Activated CD8-positive, alpha-beta memory T cell treated with anti-CD3 and anti-CD28 coated beads for 4 hours (primary cell): ENCODE data around the gene SLC22A23.

Experiments used
- DNase-seq, 2 donors: peaks; one replicate each; pipeline ENCODE4 v3.0.0-alpha.2; 2020; ENCODE audit warnings: low read depth in 2 of 2

The SLC22A23 gene

DNA sequence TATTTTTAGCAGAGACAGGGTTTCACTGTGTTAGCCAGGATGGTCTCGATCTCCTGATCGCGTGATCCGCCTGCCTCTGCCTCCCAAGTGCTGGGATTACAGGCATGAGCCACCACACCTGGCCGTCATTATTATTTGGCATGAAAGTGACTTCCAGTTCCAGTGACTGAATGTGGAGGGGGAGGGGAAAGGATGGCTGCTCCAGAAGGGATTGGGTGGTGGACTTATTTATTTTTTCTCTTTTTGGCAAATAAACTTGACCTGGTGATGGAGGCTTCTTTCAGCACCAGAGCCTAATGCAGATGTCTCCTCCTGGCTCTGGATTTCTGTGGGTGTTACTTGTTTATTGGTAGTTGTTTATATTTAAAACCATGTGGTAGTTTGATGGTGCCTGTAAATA, 16.9 kb upstream of the SLC22A23 start:
- DNase-seq, result no peak

DNA sequence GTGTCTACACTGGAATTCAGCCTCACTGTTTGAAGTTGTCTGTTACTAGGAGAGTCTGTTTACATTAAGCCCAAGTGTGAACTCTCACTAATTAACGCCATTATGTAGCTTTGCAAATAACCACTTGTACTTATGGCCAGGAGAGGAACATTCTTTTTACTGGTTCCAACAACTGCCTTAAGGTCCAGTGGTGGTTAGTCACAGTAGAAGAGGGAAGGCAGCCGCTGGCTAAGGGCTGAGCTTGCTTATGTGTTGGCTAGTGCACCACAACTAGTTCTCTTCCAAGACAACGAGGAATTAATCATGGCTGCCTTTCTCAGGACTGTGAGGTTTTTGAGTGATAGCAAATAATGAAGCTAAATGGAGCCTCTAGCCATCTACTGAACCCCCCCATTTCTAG, 14.9 kb upstream of the SLC22A23 start:
- DNase-seq, result no peak

DNA sequence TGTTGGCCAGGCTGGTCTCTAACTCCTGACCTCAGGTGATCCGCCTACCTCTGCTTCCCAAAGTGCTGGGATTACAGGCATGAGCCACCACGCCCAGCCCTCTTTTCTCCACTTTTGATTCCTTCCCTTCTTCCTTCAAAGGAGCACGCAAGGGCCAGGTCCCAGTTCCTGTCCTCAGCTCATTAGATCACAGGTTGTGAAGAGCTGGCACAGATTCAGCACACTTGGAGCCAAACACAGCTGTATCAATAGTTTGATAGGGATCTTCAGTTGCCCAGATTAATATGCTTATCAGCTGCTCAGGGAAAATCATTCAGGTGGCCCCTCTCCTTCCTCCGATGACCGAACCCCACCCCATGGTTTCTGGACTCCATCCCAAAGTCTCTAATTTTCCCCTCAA, 14.4 kb upstream of the SLC22A23 start:
- DNase-seq, result no peak

DNA sequence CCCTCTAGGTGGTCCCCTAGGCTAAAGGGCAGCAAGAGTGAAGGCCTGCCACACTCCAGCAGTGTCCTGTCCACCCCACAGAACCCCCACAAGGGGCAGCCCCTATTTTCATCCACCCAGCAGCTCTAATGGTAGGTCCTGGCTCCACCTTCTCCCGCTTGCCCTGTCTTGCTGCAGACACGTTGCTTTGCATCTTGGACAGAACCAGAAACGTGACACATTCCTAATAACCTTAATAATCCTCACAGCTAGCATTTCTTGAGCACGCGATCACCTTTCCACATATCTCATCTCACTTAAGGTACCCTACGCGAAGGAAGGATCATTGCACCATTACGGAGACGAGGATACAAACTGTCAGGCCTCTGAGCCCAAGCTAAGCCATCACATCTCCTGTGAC, 11.7 kb upstream of the SLC22A23 start:
- DNase-seq, result no peak

DNA sequence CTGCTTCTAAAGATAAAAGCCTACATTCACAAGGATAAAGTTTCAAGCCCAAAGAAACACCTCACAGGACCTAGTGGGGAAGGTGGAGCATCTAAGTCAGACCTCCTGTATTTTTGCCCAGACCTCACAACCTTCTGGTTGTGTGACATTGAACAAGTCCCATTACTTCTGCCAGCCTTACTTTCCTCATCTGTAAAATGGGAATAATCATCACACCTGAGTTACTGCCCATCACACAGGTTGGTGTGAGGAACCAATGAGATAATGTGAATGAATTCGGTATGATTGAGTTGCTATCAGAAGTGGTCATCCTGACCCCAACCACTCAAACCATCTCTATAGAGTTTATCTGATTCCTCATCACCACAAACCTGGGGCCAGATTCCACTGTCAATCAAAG, 11.1 kb upstream of the SLC22A23 start:
- no peak for DNase-seq

DNA sequence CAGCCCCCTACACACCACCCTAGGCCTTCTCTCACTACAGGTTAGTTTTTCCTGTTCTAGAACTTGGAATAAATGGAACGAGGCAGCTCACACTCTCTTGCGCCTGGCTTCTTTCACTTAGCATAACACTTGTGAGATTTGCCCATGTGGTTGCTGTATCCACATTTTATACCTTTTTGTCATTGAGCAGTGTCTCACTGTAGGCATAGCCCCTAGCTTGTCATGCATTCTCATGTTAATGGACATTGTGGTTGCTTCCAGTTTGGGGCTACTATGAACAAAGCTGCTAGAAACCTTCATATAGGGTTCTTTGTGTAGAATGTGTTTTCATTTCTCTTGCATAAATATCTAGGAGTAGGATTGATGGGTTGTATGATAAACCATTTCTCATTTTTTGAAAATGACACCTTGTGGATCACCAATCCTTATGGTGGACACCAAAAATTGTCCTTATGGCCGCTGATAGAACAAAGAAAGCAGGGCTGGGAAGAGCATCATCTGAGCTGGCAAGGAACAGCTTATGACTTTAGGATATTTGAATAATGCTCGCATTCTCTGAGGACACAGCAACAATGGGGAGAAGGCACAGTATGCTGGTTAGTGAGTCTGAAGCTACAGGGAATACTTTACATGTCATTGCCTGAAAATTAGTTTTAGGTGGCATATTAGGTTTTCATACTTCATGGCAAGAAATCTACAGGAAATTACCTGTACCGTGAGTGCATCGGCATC, 9.8 kb upstream of the SLC22A23 start:
- DNase-seq, result no peak

DNA sequence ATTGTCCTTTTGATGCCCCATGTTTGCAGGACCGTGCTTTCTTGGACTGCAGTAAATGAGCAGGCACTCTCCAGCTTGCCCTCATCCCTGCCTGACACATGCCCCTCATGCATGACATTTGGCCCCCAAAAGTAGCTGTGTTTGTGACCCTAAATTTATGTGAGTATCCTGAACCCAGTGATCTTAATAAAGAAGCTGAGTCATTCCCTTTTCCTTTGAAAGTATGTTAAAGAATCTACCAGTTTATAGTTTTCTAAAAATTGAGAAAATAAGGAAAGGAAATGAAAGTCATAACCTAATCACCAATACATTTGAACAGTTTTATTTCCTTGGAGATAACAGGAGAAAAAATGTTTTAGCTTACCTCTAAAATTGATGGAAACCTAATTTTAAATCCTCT, 3.4 kb upstream of the SLC22A23 start:
- DNase-seq, result no peak

DNA sequence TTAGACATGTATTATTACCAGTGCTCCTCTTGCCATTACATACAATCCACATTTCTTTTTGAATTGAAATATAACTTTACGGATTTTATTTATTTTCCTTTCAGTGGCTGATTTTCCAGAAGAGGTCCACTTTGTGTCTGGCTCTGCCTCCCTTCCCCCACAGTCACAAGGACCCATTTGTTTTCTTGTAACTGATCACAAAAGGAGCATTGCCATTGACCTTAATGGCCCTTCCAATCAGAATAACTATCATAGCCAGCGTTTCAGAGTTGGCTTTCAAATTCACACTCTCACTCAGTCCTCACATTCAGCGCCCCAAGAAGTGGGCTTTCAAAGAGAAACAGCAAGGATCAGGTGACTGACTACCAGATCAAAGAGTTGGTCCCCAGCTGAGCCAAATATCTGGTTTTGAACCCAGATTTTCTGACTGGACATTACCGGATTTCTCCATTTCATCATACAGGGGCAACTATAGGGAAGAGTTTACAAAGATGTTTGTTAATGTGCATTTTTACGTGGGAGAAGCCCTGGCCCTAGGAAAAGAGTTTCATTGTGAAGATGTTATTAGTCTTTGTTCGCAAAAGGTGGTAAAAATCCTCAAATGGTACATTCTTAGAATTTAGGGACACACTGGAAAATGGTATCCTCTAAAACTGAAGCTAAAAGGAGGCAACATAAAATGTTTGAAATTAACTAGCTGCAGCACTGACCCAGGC, 2.0 kb upstream of the SLC22A23 start:
- no peak for DNase-seq

DNA sequence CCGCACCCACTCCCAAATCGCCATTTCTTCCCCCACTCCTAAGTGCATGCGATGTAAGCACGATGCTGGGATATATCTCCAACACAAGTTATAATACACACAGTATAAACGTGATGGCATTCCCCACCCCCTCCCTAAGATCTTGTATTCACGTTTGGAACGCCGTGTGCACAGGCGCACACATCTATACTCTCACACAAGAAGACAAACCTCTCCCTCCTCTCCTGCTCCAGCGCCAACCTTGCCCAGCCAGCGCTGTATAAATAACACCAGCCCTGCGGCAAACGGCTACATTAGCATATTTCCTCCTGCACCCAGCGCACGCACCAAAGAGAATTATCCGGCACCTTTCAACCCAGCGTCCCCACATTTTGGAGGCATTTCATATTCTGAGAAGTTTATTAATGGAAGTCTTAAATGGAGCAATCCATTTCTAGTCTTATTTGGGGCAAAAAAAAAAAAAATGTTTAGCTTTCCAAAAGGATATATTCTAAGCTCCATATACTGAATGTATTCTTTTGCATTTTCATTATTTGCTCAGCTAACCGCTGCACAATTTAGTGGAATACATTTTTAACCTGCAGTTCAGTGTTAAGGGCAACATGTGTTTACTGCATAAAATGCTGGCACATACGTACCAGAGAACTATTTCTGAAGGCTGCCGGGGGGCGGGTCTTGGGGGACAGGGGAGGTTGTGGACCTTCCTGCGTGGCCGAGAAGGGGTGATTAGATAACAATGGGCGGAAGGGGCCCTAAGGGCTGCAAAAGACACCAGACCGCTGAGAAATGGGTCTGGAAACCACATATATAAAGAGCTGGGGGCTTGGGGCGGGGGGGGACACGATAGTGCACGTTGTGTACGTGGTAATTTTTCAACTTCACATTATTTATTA, 1.1 kb upstream of the SLC22A23 start:
- DNase-seq, result no peak

DNA sequence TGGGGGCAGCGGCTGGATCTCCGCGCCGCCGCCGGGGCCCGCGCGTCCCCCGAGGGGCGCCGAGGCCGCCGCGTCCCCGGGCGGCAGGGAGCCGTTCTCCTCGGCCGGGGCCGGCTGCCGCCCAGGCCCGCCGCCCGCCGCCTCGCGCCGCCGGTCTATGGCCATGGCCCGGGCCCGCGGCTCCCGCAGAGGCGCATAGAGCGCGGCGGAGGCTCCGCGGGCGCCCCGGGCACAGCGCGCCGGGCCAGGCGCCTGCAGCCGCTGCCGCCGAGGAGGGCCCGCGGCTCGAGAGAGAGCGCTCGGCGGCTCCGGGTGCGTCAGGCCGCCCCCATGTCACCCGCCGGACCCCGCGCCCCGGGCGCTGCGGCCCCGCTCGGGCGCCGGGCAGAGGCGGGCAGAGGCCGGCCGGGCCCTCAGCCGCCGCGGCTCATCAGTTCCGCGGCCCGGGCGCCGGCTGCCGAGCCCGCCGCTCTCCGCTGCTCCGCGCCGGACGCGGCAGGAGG, 404 bp downstream of the SLC22A23 start:
- no peak for DNase-seq

DNA sequence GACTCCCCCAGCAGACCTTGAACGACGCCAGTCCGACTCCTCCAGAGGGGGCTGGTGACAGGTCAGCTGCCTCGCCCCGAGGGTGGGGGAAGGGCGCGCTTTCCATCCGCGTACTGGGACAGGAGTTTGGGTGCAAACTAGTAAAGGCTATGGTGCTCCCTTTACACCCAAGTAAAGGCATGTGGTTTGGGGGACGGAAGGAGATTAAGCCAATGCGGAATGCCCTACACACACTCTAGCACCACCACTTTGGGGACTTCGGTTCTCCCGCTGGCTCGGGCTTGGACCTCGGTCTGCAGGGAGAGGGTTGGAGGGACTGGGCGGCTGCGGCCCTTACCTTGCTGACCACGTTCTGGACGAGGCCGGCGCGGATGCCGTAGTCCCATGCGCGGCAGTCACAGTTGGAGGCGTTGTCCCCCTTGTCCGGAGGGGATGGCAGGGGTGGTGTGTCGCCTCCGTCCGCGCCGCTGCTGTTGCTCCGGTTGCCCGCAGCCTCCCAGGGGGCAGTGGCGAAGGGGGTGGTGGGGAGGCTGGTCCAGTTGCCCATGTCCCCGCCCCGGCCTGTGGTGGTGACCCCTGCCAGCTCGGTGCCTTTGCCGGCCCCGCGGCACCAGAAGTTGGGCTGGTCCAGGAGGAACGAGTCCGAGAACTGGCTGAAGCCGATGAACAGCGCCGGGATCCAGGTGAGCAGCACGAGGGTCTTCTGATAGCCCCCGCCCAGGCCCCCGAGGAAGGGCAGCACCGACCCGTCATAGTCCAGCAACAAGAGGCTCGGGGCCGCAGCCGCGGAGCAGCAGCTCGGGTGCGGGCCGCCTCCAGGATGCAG, 1.1 kb downstream of the SLC22A23 start:
- no peak for DNase-seq

DNA sequence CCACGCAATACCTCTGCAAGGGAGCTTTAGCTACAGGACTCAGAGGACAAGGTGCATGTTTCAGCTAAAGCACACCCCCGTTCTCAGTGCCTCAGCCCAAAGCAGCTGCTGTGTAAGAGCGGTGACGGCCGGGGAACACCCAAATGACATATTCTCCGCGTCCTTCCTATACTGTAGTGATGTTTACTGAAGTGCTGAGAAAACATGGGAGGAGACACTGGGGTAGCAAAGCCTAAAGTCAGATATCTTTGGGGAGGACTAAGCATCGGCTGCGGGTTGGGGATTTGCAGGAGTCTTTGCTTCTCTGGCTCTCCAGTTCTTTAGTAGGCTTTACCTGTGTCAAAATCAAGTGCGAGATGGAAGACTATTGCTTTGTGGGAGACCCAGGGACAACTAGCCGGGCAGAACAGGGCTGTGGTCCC, 1.7 kb downstream of the SLC22A23 start:
- DNase-seq, result no peak

DNA sequence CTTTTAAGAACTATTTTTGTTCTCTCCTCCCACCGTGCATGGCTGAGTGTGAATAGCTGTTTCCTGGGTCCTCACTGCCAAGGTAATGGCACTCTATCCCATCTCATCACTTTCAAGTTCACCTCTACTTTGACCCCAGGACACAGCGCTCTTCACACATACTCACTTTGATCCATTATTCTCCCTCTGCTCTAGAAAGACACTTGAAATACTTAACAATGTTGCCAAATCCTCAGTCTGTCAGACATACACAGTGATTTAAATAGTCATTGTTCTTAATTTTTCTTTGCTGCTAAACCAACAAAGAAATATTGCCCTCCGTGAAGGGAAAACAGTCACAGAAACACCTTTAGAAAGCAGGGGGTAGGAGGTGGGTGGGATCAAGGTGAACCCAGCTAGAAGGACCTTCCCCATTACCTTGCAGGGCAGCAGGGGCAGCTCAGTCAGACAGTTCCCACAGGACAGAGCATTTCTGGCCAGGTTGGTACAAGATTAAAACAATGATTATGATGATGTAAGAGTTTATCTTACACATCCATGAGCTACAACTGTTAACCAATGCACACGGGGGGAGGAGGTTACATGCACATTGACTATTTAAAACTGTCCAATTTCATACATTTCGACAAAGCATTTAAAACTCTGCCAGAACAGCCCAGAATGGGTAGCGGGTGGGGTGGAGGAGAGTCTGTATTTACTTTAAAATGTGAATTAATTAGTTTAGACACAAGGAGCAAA, 2.4 kb downstream of the SLC22A23 start:
- DNase-seq, result no peak

DNA sequence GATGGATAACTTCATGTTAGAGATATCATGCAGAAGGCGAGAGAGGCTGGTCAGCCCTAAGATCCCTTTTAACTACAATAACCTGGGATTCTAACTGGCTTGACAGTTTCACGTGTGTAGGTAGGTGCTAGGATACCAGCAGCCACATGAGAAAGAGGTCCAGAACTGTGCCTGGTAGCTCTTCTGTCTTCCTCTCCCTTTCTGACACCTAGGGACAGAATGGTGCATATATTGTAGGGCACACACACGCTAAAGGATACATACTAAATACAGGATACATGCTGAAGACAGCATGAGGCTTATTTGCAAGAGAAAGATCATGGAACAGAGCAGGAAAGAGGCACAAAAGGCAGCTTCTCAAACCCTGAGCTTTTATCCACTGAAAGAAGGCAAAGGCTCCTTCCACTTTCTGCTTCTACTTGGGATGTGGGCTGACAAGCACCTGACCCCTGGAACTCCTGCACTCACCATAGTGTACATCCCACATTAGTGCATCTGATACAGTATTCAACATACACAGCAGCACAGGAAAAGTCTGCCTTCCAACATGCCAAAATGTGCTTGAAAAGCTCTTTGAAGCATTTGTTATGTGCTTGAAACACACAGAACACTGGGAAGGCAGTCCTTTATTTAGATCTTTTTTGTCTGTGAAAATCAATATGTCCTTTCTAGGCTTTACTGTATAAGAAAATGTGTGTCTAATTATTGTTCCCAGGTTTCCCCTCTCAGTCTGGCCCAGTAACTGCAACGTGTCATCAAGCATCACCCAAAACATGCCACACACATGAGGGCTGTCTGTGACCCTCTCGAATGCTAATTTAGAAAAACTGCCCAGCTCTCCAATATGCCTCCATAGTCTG, 3.2 kb downstream of the SLC22A23 start:
- DNase-seq, result no peak

DNA sequence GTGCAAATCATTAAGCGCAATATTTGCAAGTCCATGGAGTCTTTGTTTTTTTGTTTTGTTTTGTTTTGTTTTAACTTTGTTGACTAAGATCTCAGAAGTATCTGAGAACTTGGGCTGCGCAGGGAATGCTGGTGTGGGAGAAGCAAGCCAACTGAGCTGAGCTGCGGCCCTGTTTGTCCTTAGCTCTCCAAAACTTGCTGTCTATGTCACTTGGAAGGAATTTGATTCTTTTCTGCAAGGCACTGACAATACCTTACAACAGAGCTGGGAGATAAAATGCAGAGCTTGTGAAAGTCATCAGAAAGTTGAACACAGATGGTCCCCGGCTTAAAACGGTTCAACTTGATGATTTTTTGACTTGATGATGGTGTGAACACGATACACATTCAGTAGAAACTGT, 5.4 kb downstream of the SLC22A23 start:
- DNase-seq, result no peak

DNA sequence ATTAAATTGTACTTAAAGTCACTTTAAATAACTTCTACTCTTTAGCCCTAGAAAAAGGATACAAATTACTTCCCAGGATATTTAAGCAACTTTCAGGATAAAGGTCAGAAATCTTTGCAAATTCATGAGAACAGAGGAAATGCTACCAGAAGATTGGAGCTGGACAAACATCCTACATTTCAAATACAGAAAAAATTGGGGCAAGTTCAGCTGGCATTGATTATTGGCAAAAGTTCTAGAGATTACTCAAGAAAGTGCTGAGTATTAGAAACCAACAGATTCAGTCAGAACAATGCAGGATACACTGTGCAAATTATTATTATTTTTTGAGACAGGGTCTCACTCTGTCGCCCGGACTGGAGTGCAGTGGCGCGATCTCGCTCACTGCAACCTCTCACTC, 6.0 kb downstream of the SLC22A23 start:
- DNase-seq, result no peak

DNA sequence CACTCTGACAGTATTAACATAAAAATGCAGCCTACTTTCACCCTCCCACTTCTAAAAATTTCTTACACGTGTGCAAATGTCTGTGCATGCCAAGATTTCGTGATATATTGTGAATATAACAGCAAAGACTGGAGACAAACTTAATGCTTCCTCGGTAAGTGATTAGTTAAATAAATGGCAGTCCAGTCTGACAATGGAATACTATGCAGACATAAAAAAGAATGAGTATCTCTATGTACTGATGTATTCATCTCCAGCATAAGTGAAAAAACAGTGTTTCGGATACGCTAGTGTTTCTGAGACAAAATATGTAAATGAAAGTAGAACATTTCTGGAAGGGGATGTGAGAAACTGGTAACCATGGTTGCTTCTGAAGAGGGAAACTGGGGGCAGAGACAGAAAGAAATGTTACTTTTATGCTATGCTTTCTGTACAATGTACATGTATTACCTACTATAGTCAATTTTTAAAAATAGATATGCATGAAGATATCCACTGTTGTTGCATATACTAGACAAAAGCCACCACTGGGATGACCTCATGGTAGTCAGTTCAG, 7.0 kb downstream of the SLC22A23 start:
- DNase-seq, result no peak

DNA sequence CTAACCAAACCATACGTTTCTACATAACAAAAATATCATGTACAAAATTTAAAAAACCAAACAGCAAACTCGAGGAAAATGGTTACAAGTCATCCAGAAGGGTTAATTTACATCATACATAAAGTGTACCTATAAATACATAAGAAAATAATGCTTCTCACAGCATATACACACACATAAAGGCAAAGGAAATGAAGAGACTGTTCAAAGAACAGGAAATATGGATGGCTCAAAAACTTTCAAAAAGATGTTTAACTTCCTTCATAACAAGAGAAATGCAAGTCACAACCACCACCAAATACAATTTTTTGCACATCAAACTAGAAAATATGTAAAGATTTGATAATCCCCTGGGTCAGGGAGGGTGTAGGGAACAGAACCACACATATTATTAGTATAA, 7.5 kb downstream of the SLC22A23 start:
- no peak for DNase-seq

DNA sequence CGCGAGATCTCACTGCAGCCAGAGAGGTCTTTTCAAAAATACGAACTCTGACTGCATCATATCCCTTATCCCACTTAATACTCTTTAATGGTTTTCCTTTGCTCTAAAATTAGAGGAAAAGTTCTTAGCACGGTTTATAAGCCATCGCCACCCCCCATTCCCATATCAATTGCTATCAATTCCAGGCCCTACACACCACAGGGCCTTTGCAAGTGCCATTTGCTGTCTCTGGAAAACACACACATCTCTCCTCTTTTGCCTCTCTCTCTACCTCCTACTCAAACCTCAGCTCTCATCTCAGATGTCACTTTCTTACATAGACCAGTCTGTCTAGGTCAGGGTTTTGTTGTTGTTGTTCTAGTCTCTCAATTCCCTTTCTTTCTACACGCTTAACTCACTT, 9.8 kb downstream of the SLC22A23 start:
- DNase-seq, result no peak

DNA sequence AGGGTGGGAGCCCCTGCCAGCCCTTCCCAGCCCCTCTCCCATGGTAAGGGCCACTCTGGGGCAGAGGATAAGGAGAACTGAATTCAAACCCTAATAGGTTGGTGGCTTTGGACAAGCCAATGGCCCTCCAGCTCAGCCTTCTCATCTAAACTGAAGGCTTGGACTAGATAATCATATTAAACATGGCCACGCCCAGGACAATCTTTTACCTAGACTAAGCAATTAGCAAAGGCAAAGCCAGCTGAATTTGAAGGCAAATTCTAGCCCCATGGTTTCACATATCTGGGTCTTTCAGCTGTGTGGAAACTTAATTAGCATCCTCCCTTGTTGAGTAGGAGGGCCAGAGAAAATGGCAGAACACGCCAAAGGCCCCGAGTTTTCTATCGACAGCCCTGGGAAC, 10.7 kb downstream of the SLC22A23 start:
- DNase-seq, result no peak
